Psoas muscle (tissue), 8 donors: Measurements from ENCODE around the gene PRC1. TPM values are rescaled to one million over a fixed set of nuclear protein-coding genes. Genes with fewer than 3 reads are reported as not detected.

Experiments used
- ATAC-seq, 4 donors: fragments of 200-7000 bp; cut with Tn5 transposase; one replicate each; pipeline ENCODE4 v1.9.1; 2020; ENCODE audit warnings: moderate library complexity in 3 of 4, mild to moderate bottlenecking in 2 of 4
- DNase-seq, 2 donors: peaks; one replicate each; pipeline ENCODE4 v3.0.0-alpha.2; 2020
- H3K27ac ChIP-seq: fragments of 200-600 bp; one replicate; pipeline ENCODE4 v1.8.0; 2022
- H3K27me3 ChIP-seq, 3 donors: fragments of 200-600 bp in 1 of 3; one replicate each; pipeline versions ENCODE4 v1.6.1 to v1.8.0; 2013 to 2022; ENCODE audit warnings: low read length in 2 of 3, mild to moderate bottlenecking in 2 of 3, moderate library complexity in 1 of 3; ENCODE audit not compliant: insufficient read depth in 3 of 3
- H3K36me3 ChIP-seq, 2 donors: fragments of 200-600 bp in 1 of 2; one replicate each; pipeline versions ENCODE4 v1.6.1 to v1.8.0; 2013 to 2022; ENCODE audit warnings: low read depth in 1 of 2, mild to moderate bottlenecking in 1 of 2, moderate library complexity in 1 of 2; ENCODE audit not compliant: insufficient read depth in 1 of 2
- H3K4me1 ChIP-seq: fragments of 200-600 bp; one replicate; pipeline ENCODE4 v1.8.0; 2022
- H3K4me3 ChIP-seq: fragments of 200-600 bp; one replicate; pipeline ENCODE4 v1.8.0; 2022; ENCODE audit warnings: mild to moderate bottlenecking
- H3K9me3 ChIP-seq: fragments of 200-600 bp; one replicate; pipeline ENCODE4 v1.8.0; 2022
- CTCF ChIP-seq: fragments of 200-600 bp; IDR thresholded peaks from one replicate; pipeline ENCODE4 v1.8.0; 2022; ENCODE audit warnings: antibody characterized with exemption
- WGBS, 3 donors: extraction: QIAGEN DNeasy Blood & Tissue Kit; methylation state at CpG; one replicate each; pipeline versions ENCODE4 v1.1.6 to v1.1.7; 2013; 5-methylcytosine and 5-hydroxymethylcytosine counted together
- intact Hi-C, 2 donors: fragments of 100-400 bp; cut with DNase I; formaldehyde crosslinking; loops; one replicate each; pipeline versions ENCODE4 v1.11.0 to v1.14.2; 2022
- polyA plus RNA-seq, 3 donors: library from polyadenylated mRNA; stranded (reverse); fragments of 200-250 nt; gene quantifications; one replicate each; pipeline ENCODE4 v1.2.3, GENCODE V29; 2013
- total RNA-seq, 4 donors: library from RNA; stranded (reverse); fragmentation: NEBNext Ultra II Directional in 2 of 4; extraction: Animal tissue kit (Norgen Biotek cat#: 25700) in 2 of 4; gene quantifications; one replicate each; pipeline versions ENCODE4 v1.2.1 to v1.2.4, GENCODE V29; 2021 to 2023
- donor health status: healthy with polysubstance abuse.
- donor health status: DM: no; HTN: no; CAD: no; lungs with moderate emphysema.
- donor health status: Bipolar disorder and iron deficiency.
- donor health status: healthy.
- donor health status: DM: yes; HTN: yes; CAD: no.
- donor health status: DM: no; HTN: no; CAD: no.
- donor health status: DM: no; HTN: no; CAD: no.
- donor health status: DM: yes; HTN: yes; CAD: no.

Gene PRC1
- total and polyA plus RNA-seq, 7 donors: 0.68 to 3.5 (median 1.8) TPM

DNA sequence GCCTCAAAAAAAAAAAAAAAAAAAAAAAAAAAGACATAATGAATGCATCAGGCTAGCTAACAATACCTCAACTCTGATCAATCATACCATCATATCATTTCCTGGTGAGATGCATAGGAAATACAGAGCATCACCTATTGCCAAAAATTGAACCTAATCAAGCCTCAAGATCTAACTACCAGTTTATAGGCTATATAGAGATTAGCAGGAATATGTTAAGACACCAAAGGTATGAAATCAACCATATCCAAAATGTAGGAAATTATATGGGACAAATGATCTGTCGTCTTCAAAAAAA lies 28.4 kb upstream of the PRC1 start:
- ATAC-seq: no peak
- no peaks in the 10 kb centered on the region for H3K9me3 ChIP-seq
- H3K4me1 ChIP-seq: peaks cover 18% of the 10 kb centered on the region
- no peak for TF ChIP-seq CTCF
- H3K36me3 ChIP-seq: peaks cover 0 to 5% of the 10 kb centered on the region in 2 donors
- WGBS, 3 donors: 5 to 17% (median 12%) methylated on average over 1 of the region's 1 CpG
- peak overlapping the region; percentile 72 for H3K27ac ChIP-seq
- no peaks in the 10 kb centered on the region for H3K27me3 ChIP-seq
- intact Hi-C loops: no loop called here
- H3K4me3 ChIP-seq: peak overlapping the region; percentile 87
- DNase-seq: no peak

- Histone ChIP-seq H3K4me3 (peak within 1 kb of the TSS; percentile 87), H3K9me3 (no peaks in the 10 kb centered on the region), H3K27ac (peak within 1 kb of the TSS; percentile 72), H3K4me1 (peaks cover 18% of the 10 kb centered on the region), H3K36me3 (peaks cover 0 to 9% of the 10 kb centered on the region in 2 donors), H3K27me3 (no peaks in the 10 kb centered on the region)
- intact Hi-C loops: no loop called here
- WGBS, 3 donors: 0 to 1% (median 0%) methylated on average over 45 to 48 of the region's 48 CpGs
- ATAC-seq (peak; percentile 85 to 97 (median 90)), DNase-seq (peak; percentile 78 to 87)
- no peak for TF ChIP-seq CTCF
These were observed 27.9 kb upstream of the PRC1 start, which contains the start of gene VPS33B for GRCh38 chr15:91022075-91022831. Gene VPS33B (minus strand): TSS chr15:91022594. CDS start chr15:91022249, 345 bp downstream.

GRCh38 chr15:91021516-91022074 lies 27.3 kb upstream of the PRC1 start:
- Histone ChIP-seq H3K36me3 (peaks cover 0 to 14% of the 10 kb centered on the region in 2 donors), H3K27me3 (no peaks in the 10 kb centered on the region), H3K9me3 (no peaks in the 10 kb centered on the region), H3K27ac (peak overlapping the region; percentile 72), H3K4me1 (peaks cover 18% of the 10 kb centered on the region), H3K4me3 (peak overlapping the region; percentile 87)
- peak in 3 of 4 donors; percentile 3 to 25 (median 7) for ATAC-seq
- WGBS, 3 donors: 7 to 13% (median 8%) methylated on average over 4 of the region's 4 CpGs
- intact Hi-C loops: no loop called here
- TF ChIP-seq CTCF: no peak
- no peak for DNase-seq

- no peak overlapping the region for H3K27ac ChIP-seq
- H3K9me3 ChIP-seq: no peaks in the 10 kb centered on the region
- H3K4me3 ChIP-seq: no peak overlapping the region
- no peaks in the 10 kb centered on the region for H3K27me3 ChIP-seq
- no peak for TF ChIP-seq CTCF
- peaks cover 18% of the 10 kb centered on the region for H3K4me1 ChIP-seq
- WGBS, 3 donors: 42 to 70% (median 58%) methylated on average over 3 of the region's 3 CpGs
- no peak for ATAC-seq
- peaks cover 0 to 46% of the 10 kb centered on the region in 2 donors for H3K36me3 ChIP-seq
- intact Hi-C loops: no loop called here
- DNase-seq: no peak
These were observed 23.8 kb upstream of the PRC1 start for GRCh38 chr15:91018158-91018557.
